Astrocyte of the cerebellum (primary cell): ENCODE measurements around the gene TLR6.

ENCODE experiments used
- DNase-seq: peaks from one replicate; pipeline ENCODE4 v3.0.0-alpha.2; 2011; ENCODE audit warnings: low read depth
- H3K4me3 ChIP-seq: 2 replicates; pipeline ENCODE4 v1.5.1; 2011; ENCODE audit warnings: mild to moderate bottlenecking, low read depth, low read length, moderate library complexity
- CTCF ChIP-seq: IDR thresholded peaks from 2 replicates; pipeline ENCODE4 v1.5.1; 2012; ENCODE audit warnings: low read length, low read depth, moderate library complexity, mild to moderate bottlenecking; ENCODE audit errors: missing control alignments
- in situ Hi-C: cut with HindIII; loops from 2 replicates; pipeline ENCODE4 v1.10.0; 2017; ENCODE audit warnings: low sequenced_read_pairs

Gene TLR6

GRCh38 chr4:38859501-38859900, 2.9 kb upstream of the TLR6 start:
- no peak for DNase-seq
- TF ChIP-seq CTCF, result no peak
- in situ Hi-C loops, result no loop called here
- no peak overlapping the region for H3K4me3 ChIP-seq

GRCh38 chr4:38858097-38858420, 1.4 kb upstream of the TLR6 start:
- no peak for DNase-seq
- no peak overlapping the region for H3K4me3 ChIP-seq
- in situ Hi-C loops, result no loop called here

GRCh38 chr4:38857354-38858096, 908 bp upstream of the TLR6 start:
- DNase-seq, result peak; percentile 88
- no peak overlapping the region for H3K4me3 ChIP-seq
- in situ Hi-C loops, result no loop called here
- TF ChIP-seq CTCF, result no peak

More at GRCh38 chr4:38858097-38858420, 1.4 kb upstream of the TLR6 start:
- TF ChIP-seq CTCF, result no peak

GRCh38 chr4:38856046-38856445, 571 bp downstream of the TLR6 start:
- no peak for TF ChIP-seq CTCF
- in situ Hi-C loops, result no loop called here
- H3K4me3 ChIP-seq, result no peak overlapping the region
- no peak for DNase-seq

- no peak for DNase-seq
- H3K4me3 ChIP-seq, result no peak overlapping the region
- in situ Hi-C loops, result no loop called here
- TF ChIP-seq CTCF, result no peak
Measured at GRCh38 chr4:38855466-38855865, 1.2 kb downstream of the TLR6 start.

- H3K4me3 ChIP-seq, result no peak overlapping the region
- TF ChIP-seq CTCF, result no peak
- DNase-seq, result no peak
- in situ Hi-C loops, result no loop called here
Measured at GRCh38 chr4:38846015-38846414, 10.6 kb downstream of the TLR6 start.
